ENCODE results near the gene SEC24D.
"Not testable (repeated sequence)": the region's sequence is repeated elsewhere in the genome, so short reads cannot be mapped to it uniquely, and the experiment has no call there.

- not testable (repeated sequence) for TF ChIP-seq CTCF (IDR thresholded peaks at IDR 0.05; ENCODE audit: insufficient read depth, low read length, poor library complexity, severe bottlenecking); EZH2phosphoT487 (conservative IDR thresholded peaks at IDR 0.05; ENCODE audit: low read length)
These were observed 44.1 kb downstream of the SEC24D start for GRCh38 chr4:118791690-118792446.

Measured in SU-DHL-6 (cell line).